Colon (tissue), 2 donors: ENCODE results near the gene RBMY1A1.
"Not testable (repeated sequence)": the region's sequence is repeated elsewhere in the genome, so short reads cannot be mapped to it uniquely, and the experiment has no call there.

Experiments used
- FAIRE-seq: peaks from 2 replicates; lab custom pipeline; 2012; peaks lifted over from hg19 to GRCh38; lab: Jason Lieb, UNC
- donor health status: control.
- donor health status: control.

Gene RBMY1A1

GRCh38 chrY:21534579-21534978 lies at the start of gene RBMY1A1:
Gene RBMY1A1 (plus strand): TSS chrY:21534879. CDS start chrY:21536892, 2,013 bp downstream.
- not testable (repeated sequence) for FAIRE-seq

- FAIRE-seq = not testable (repeated sequence)
Observed at GRCh38 chrY:21511038-21511437, 23.6 kb upstream of the RBMY1A1 start, which contains the start of gene RBMY1B. Gene RBMY1B (plus strand): TSS chrY:21511338. CDS start chrY:21513351, 2,013 bp downstream.

DNA sequence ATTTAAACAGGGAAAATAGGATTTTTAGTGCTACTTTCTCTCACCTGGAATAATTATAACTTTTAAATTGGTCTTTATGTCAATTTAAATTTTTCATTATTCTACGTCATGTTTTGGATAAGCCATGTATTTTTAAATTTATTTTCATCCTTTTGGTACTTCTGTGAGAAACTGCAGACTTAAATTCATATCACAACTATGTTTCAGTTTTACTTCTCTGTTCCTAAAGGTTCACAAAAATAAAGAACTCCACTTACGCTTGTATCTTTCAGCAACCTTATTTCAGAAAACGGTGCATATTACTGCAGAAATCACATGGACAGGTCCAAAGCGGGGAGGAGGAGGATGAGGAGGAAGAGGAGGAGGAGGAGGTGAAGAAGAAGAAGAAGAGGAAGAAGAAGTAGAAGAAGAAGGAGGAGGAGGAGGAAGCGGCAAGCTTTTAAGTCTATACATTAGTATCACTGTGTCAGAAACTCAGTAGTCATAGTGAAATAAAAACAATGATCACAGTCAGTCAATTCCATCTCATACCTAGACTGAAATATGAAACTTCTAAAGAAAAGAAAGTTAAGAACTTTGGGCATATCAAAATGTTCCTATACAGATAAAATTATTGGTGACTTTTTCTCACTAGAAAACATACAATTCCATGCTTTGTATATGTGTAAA lies 24.8 kb downstream of the RBMY1A1 start:
- not testable (repeated sequence) for FAIRE-seq

GRCh38 chrY:21585449-21585848 lies 50.8 kb downstream of the RBMY1A1 start:
- FAIRE-seq = no peak

GRCh38 chrY:21586454-21586853 lies 51.8 kb downstream of the RBMY1A1 start:
- FAIRE-seq = not testable (repeated sequence)

GRCh38 chrY:21592059-21592458 lies 57.4 kb downstream of the RBMY1A1 start:
- FAIRE-seq = no peak

- not testable (repeated sequence) for FAIRE-seq
Observed at GRCh38 chrY:21596287-21596686, 61.6 kb downstream of the RBMY1A1 start.
